H1 (cell line): Measurements from ENCODE around the gene FAM53B. TPM values are rescaled to one million over a fixed set of nuclear protein-coding genes. Genes with fewer than 3 reads are reported as not detected.

Experiments used
- CHD1 ChIP-seq: IDR thresholded peaks from 2 replicates; pipeline ENCODE4 v1.6.1; 2012; ENCODE audit warnings: low read depth, low read length, improper control_type of control experiment
- CHD2 ChIP-seq: IDR thresholded peaks from 2 replicates; pipeline ENCODE4 v1.6.1; 2012; ENCODE audit warnings: low read length, improper control_type of control experiment
- CTCF ChIP-seq, 3 experiments: IDR thresholded peaks; 1 replicate in 2 of 3; 2 replicates in 1 of 3; pipeline versions ENCODE4 v1.5.1 to v1.6.1; 2011; ENCODE audit warnings: low read length in 3 of 3, mild to moderate bottlenecking in 3 of 3, inconsistent platforms in 2 of 3, low read depth in 1 of 3, moderate library complexity in 1 of 3; ENCODE audit not compliant: insufficient read depth in 1 of 3; ENCODE audit errors: control extremely low read depth in 1 of 3
- HDAC6 ChIP-seq: IDR thresholded peaks from one replicate; pipeline ENCODE4 v1.7.1; 2012; ENCODE audit warnings: low read depth, mild to moderate bottlenecking, inconsistent platforms, low read length, moderate library complexity
- JUND ChIP-seq: IDR thresholded peaks from 2 replicates; pipeline ENCODE4 v1.6.1; 2011; ENCODE audit warnings: mild to moderate bottlenecking, improper control_type of control experiment, low read length
- TBP ChIP-seq: IDR thresholded peaks from 2 replicates; pipeline ENCODE4 v1.6.1; 2011; ENCODE audit warnings: low read depth, low read length, improper control_type of control experiment
- polyA plus RNA-seq, 7 experiments: library from polyadenylated mRNA; depleted of rRNA in 3 of 7; stranded (reverse) in 5 of 7; unstranded in 2 of 7; fragments of >200 nt in 5 of 7; fragments of 200-250 nt in 2 of 7; gene quantifications; 1 replicate in 5 of 7; 2 replicates in 1 of 7; 4 replicates in 1 of 7; pipeline versions ENCODE4 v1.2.1 to v1.2.3, GENCODE V29; 2011 to 2013; ENCODE audit warnings: missing spikeins in 2 of 7, mixed read lengths in 2 of 7
- total RNA-seq: library from RNA; stranded (reverse); fragmentation: NEBNext Ultra II Directional; extraction: Animal tissue kit (Norgen Biotek cat#: 25700); gene quantifications from 2 replicates; pipeline ENCODE4 v1.2.1, GENCODE V29; 2021

Gene FAM53B
- total and polyA plus RNA-seq, 2 of the 8 experiments (the other 6 are each of a cell fraction or from before 2014, with no cell fraction given), result 5.3 to 14.4 TPM

DNA sequence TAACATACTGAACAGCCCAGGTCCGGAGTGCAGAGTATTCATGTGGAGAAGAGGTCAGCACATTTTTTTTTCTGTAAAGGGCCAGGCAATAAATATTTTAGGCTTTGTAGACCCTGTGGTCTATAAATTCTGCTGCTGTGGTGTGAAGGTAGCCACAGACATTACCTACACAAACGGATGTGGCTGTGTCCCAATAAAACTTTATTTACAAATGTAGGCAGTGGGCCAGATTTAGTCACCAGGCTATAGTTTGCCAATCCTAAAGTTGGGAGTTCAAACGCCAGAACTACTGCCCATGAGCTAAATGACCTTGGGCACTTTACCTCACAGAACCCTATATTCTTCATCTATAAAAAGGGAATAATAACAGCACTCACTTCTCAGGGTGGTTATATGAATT, 13.4 kb downstream of the FAM53B start (continued):
- TF ChIP-seq CHD2, result no peak
- TF ChIP-seq CTCF (IDR thresholded peaks at IDR 0.05; ENCODE audit: control extremely low read depth in 1 of 3, insufficient read depth in 1 of 3, low read depth in 1 of 3, low read length in 3 of 3), result no peak
- TF ChIP-seq HDAC6, result no peak
- no peak for TF ChIP-seq CHD1
- no peak for TF ChIP-seq JUND
- no peak for TF ChIP-seq TBP
